ENCODE results near the gene SCML2.

The SCML2 gene

GRCh38 chrX:18368402-18368801 lies 13.9 kb upstream of the SCML2 start:
- H3K4me1 ChIP-seq (ENCODE audit: control insufficient read depth in 1 of 2, insufficient read depth in 2 of 2, low read length in 2 of 2) = no peaks in the 10 kb centered on the region
- no peaks in the 10 kb centered on the region for H3K36me3 ChIP-seq (ENCODE audit: control insufficient read depth in 1 of 2, insufficient read depth in 2 of 2, low read length in 2 of 2)
- H3K4me2 ChIP-seq (ENCODE audit: low read length) = no peak overlapping the region
- H4K91ac ChIP-seq (ENCODE audit: low read depth, low read length) = no peak overlapping the region
- H3K27me3 ChIP-seq (ENCODE audit: insufficient read depth, low read length) = no peaks in the 10 kb centered on the region
- H2BK120ac ChIP-seq (ENCODE audit: insufficient read depth, low read length, poor library complexity) = no peak overlapping the region
- no peak overlapping the region for H3K4ac ChIP-seq (ENCODE audit: low read depth, low read length)
- H4K8ac ChIP-seq (ENCODE audit: low read depth, low read length) = no peak overlapping the region
- WGBS (ENCODE audit: extremely low coverage, insufficient coverage, insufficient read length) = no CpG with 5 or more reads among the region's 4 CpGs
- no peak overlapping the region for H3K18ac ChIP-seq (ENCODE audit: low read length)
- DNase-seq = no peak
- H3K79me1 ChIP-seq (ENCODE audit: low read length) = no peaks in the 10 kb centered on the region
- H3K4me3 ChIP-seq (ENCODE audit: low read depth, low read length) = no peak overlapping the region
- H3K27ac ChIP-seq (ENCODE audit: low read depth, low read length) = no peak overlapping the region
- H3K79me2 ChIP-seq (ENCODE audit: control insufficient read depth, insufficient read depth, low read length, poor library complexity) = no peaks in the 10 kb centered on the region
- no peak overlapping the region for H2BK12ac ChIP-seq (ENCODE audit: low read length)
- H3K9me3 ChIP-seq (ENCODE audit: insufficient read depth, low read depth, low read length) = no peaks in the 10 kb centered on the region
- no peak overlapping the region for H4K12ac ChIP-seq (ENCODE audit: low read depth, low read length)
- no peak overlapping the region for H3K23ac ChIP-seq (ENCODE audit: low read length)
- H2BK5ac ChIP-seq (ENCODE audit: low read depth, low read length, poor library complexity) = no peak overlapping the region
- H2AK5ac ChIP-seq (ENCODE audit: low read length) = no peak overlapping the region
- no peak overlapping the region for H2AFZ ChIP-seq (ENCODE audit: insufficient read depth, low read length, poor library complexity)
- no peak overlapping the region for H3K14ac ChIP-seq (ENCODE audit: low read length)
- H3K9ac ChIP-seq (ENCODE audit: low read length) = no peak overlapping the region

- no peak overlapping the region for H2BK120ac ChIP-seq (ENCODE audit: insufficient read depth, low read length, poor library complexity)
- H4K12ac ChIP-seq (ENCODE audit: low read depth, low read length) = no peak overlapping the region
- DNase-seq = no peak
- H2BK5ac ChIP-seq (ENCODE audit: low read depth, low read length, poor library complexity) = no peak overlapping the region
- H3K14ac ChIP-seq (ENCODE audit: low read length) = no peak overlapping the region
- no peak overlapping the region for H2BK12ac ChIP-seq (ENCODE audit: low read length)
- H3K27me3 ChIP-seq (ENCODE audit: insufficient read depth, low read length) = no peaks in the 10 kb centered on the region
- no peak overlapping the region for H3K4ac ChIP-seq (ENCODE audit: low read depth, low read length)
- no peak overlapping the region for H3K4me2 ChIP-seq (ENCODE audit: low read length)
- no peak overlapping the region for H2AFZ ChIP-seq (ENCODE audit: insufficient read depth, low read length, poor library complexity)
- H4K91ac ChIP-seq (ENCODE audit: low read depth, low read length) = no peak overlapping the region
- no peaks in the 10 kb centered on the region for H3K9me3 ChIP-seq (ENCODE audit: insufficient read depth, low read depth, low read length)
- no peak overlapping the region for H3K9ac ChIP-seq (ENCODE audit: low read length)
- no peak overlapping the region for H3K27ac ChIP-seq (ENCODE audit: low read depth, low read length)
- no peaks in the 10 kb centered on the region for H3K79me2 ChIP-seq (ENCODE audit: control insufficient read depth, insufficient read depth, low read length, poor library complexity)
- no peak overlapping the region for H2AK5ac ChIP-seq (ENCODE audit: low read length)
- no peak overlapping the region for H4K8ac ChIP-seq (ENCODE audit: low read depth, low read length)
- no peaks in the 10 kb centered on the region for H3K79me1 ChIP-seq (ENCODE audit: low read length)
- no CpG with 5 or more reads among the region's 4 CpGs for WGBS (ENCODE audit: extremely low coverage, insufficient coverage, insufficient read length)
- no peaks in the 10 kb centered on the region for H3K36me3 ChIP-seq (ENCODE audit: control insufficient read depth in 1 of 2, insufficient read depth in 2 of 2, low read length in 2 of 2)
- no peak overlapping the region for H3K4me3 ChIP-seq (ENCODE audit: low read depth, low read length)
- no peak overlapping the region for H3K18ac ChIP-seq (ENCODE audit: low read length)
- H3K4me1 ChIP-seq (ENCODE audit: control insufficient read depth in 1 of 2, insufficient read depth in 2 of 2, low read length in 2 of 2) = no peaks in the 10 kb centered on the region
- no peak overlapping the region for H3K23ac ChIP-seq (ENCODE audit: low read length)
These were observed 6.4 kb upstream of the SCML2 start for GRCh38 chrX:18360867-18361266.

- peaks cover 6% of the 10 kb centered on the region for H3K27me3 ChIP-seq (ENCODE audit: insufficient read depth, low read length)
- H4K91ac ChIP-seq (ENCODE audit: low read depth, low read length) = no peak overlapping the region
- peak overlapping the region; percentile 80 for H3K4me3 ChIP-seq (ENCODE audit: low read depth, low read length)
- H3K9me3 ChIP-seq (ENCODE audit: insufficient read depth, low read depth, low read length) = no peaks in the 10 kb centered on the region
- no peak overlapping the region for H3K4ac ChIP-seq (ENCODE audit: low read depth, low read length)
- H3K79me2 ChIP-seq (ENCODE audit: control insufficient read depth, insufficient read depth, low read length, poor library complexity) = no peaks in the 10 kb centered on the region
- H4K12ac ChIP-seq (ENCODE audit: low read depth, low read length) = no peak overlapping the region
- no peaks in the 10 kb centered on the region for H3K36me3 ChIP-seq (ENCODE audit: control insufficient read depth in 1 of 2, insufficient read depth in 2 of 2, low read length in 2 of 2)
- H3K79me1 ChIP-seq (ENCODE audit: low read length) = no peaks in the 10 kb centered on the region
- H3K14ac ChIP-seq (ENCODE audit: low read length) = no peak overlapping the region
- H3K23ac ChIP-seq (ENCODE audit: low read length) = no peak overlapping the region
- peaks cover 0 to 2% of the 10 kb centered on the region in 2 experiments for H3K4me1 ChIP-seq (ENCODE audit: control insufficient read depth in 1 of 2, insufficient read depth in 2 of 2, low read length in 2 of 2)
- no CpG with 5 or more reads among the region's 50 CpGs for WGBS (ENCODE audit: extremely low coverage, insufficient coverage, insufficient read length)
- no peak overlapping the region for H2BK120ac ChIP-seq (ENCODE audit: insufficient read depth, low read length, poor library complexity)
- peak overlapping the region; percentile 92 for H3K4me2 ChIP-seq (ENCODE audit: low read length)
- no peak overlapping the region for H3K27ac ChIP-seq (ENCODE audit: low read depth, low read length)
- H2BK12ac ChIP-seq (ENCODE audit: low read length) = no peak overlapping the region
- DNase-seq = no peak
- H2AFZ ChIP-seq (ENCODE audit: insufficient read depth, low read length, poor library complexity) = peak overlapping the region; percentile 39
- H3K18ac ChIP-seq (ENCODE audit: low read length) = no peak overlapping the region
- no peak overlapping the region for H4K8ac ChIP-seq (ENCODE audit: low read depth, low read length)
- no peak overlapping the region for H2BK5ac ChIP-seq (ENCODE audit: low read depth, low read length, poor library complexity)
- H3K9ac ChIP-seq (ENCODE audit: low read length) = no peak overlapping the region
- no peak overlapping the region for H2AK5ac ChIP-seq (ENCODE audit: low read length)
These were observed 538 bp downstream of the SCML2 start for GRCh38 chrX:18353931-18354368.

- no CpG with 5 or more reads among the region's 2 CpGs for WGBS (ENCODE audit: extremely low coverage, insufficient coverage, insufficient read length)
- no peak overlapping the region for H4K8ac ChIP-seq (ENCODE audit: low read depth, low read length)
- no peak overlapping the region for H3K27ac ChIP-seq (ENCODE audit: low read depth, low read length)
- H3K23ac ChIP-seq (ENCODE audit: low read length) = no peak overlapping the region
- H3K14ac ChIP-seq (ENCODE audit: low read length) = no peak overlapping the region
- no peak overlapping the region for H2BK120ac ChIP-seq (ENCODE audit: insufficient read depth, low read length, poor library complexity)
- H3K4me2 ChIP-seq (ENCODE audit: low read length) = no peak overlapping the region
- no peak overlapping the region for H3K4me3 ChIP-seq (ENCODE audit: low read depth, low read length)
- DNase-seq = no peak
- H3K79me1 ChIP-seq (ENCODE audit: low read length) = no peaks in the 10 kb centered on the region
- no peak overlapping the region for H2BK5ac ChIP-seq (ENCODE audit: low read depth, low read length, poor library complexity)
- H3K9me3 ChIP-seq (ENCODE audit: insufficient read depth, low read depth, low read length) = no peaks in the 10 kb centered on the region
- H3K36me3 ChIP-seq (ENCODE audit: control insufficient read depth in 1 of 2, insufficient read depth in 2 of 2, low read length in 2 of 2) = no peaks in the 10 kb centered on the region
- H3K9ac ChIP-seq (ENCODE audit: low read length) = no peak overlapping the region
- no peak overlapping the region for H3K4ac ChIP-seq (ENCODE audit: low read depth, low read length)
- peaks cover 6% of the 10 kb centered on the region for H3K27me3 ChIP-seq (ENCODE audit: insufficient read depth, low read length)
- H4K12ac ChIP-seq (ENCODE audit: low read depth, low read length) = no peak overlapping the region
- no peak overlapping the region for H2AFZ ChIP-seq (ENCODE audit: insufficient read depth, low read length, poor library complexity)
- H2BK12ac ChIP-seq (ENCODE audit: low read length) = no peak overlapping the region
- no peak overlapping the region for H3K18ac ChIP-seq (ENCODE audit: low read length)
- H2AK5ac ChIP-seq (ENCODE audit: low read length) = no peak overlapping the region
- H4K91ac ChIP-seq (ENCODE audit: low read depth, low read length) = no peak overlapping the region
- H3K4me1 ChIP-seq (ENCODE audit: control insufficient read depth in 1 of 2, insufficient read depth in 2 of 2, low read length in 2 of 2) = peaks cover 0 to 2% of the 10 kb centered on the region in 2 experiments
- no peaks in the 10 kb centered on the region for H3K79me2 ChIP-seq (ENCODE audit: control insufficient read depth, insufficient read depth, low read length, poor library complexity)
These were observed 2.7 kb downstream of the SCML2 start for GRCh38 chrX:18351784-18352183.

Measured in trophoblast cell (in vitro differentiated cells and primary cell).